BLaER1 treated with 17β-estradiol and CSF1 and Interleukin-3, amounts not matched to agents 10 nM and 100 nM (cell line): Measurements from ENCODE around the gene CSNK1D.

Source experiments
- H3K27ac ChIP-seq, 11 experiments: shearing (Covaris generic); formaldehyde crosslinking; 2 replicates each; pipeline ENCODE4 v1.8.1; 2022
- H3K27me3 ChIP-seq, 11 experiments: shearing (Covaris generic); formaldehyde crosslinking; 2 replicates each; pipeline ENCODE4 v1.8.1; 2022
- H3K36me3 ChIP-seq, 11 experiments: shearing (Covaris generic); formaldehyde crosslinking; 2 replicates each; pipeline ENCODE4 v1.8.1; 2022
- H3K4me1 ChIP-seq, 10 experiments: shearing (Covaris generic); formaldehyde crosslinking; 2 replicates each; pipeline ENCODE4 v1.8.1; 2022
- H3K4me2 ChIP-seq, 11 experiments: shearing (Covaris generic); formaldehyde crosslinking; 2 replicates each; pipeline ENCODE4 v1.8.1; 2022
- H3K4me3 ChIP-seq, 10 experiments: shearing (Covaris generic); formaldehyde crosslinking; 2 replicates each; pipeline ENCODE4 v1.8.1; 2022
- H3K9ac ChIP-seq, 11 experiments: shearing (Covaris generic); formaldehyde crosslinking; 2 replicates each; pipeline ENCODE4 v1.8.1; 2022
- H3K9me3 ChIP-seq, 11 experiments: shearing (Covaris generic); formaldehyde crosslinking; replicated peaks in 1 of 11; 2 replicates each; pipeline ENCODE4 v1.8.1; 2022
- H4K20me1 ChIP-seq, 11 experiments: shearing (Covaris generic); formaldehyde crosslinking; 2 replicates each; pipeline ENCODE4 v1.8.1; 2022
- Cebpa-rat ChIP-seq, 11 experiments: shearing (Covaris generic); IDR thresholded peaks; 2 replicates each; pipeline ENCODE4 v1.8.1; 2022

Gene CSNK1D

GRCh38 chr17:82239401-82239925 lies 34.0 kb downstream of the CSNK1D start:
- Histone ChIP-seq H3K36me3 (peaks cover 30 to 85% (median 68%) of the 10 kb centered on the region in 11 experiments), H3K9ac (peak overlapping the region in 9 of 11 experiments; percentile 28 to 68 (median 47); a peak in 13 of 22 replicates), H3K27ac (peak overlapping the region in 3 of 11 experiments; percentile 7 to 25 (median 21); a peak in 4 of 22 replicates), H3K9me3 (no peaks in the 10 kb centered on the region), H3K4me2 (peak overlapping the region; percentile 72 to 100 (median 97)), H4K20me1 (peaks cover 99 to 100% (median 100%) of the 10 kb centered on the region in 11 experiments), H3K4me1 (peaks cover 81 to 96% (median 90%) of the 10 kb centered on the region in 10 experiments), H3K4me3 (no peak overlapping the region; a peak in 2 of 20 replicates), H3K27me3 (no peaks in the 10 kb centered on the region)
- TF ChIP-seq Cebpa-rat (IDR thresholded peaks at IDR 0.05), result no peak

GRCh38 chr17:82238472-82239201 lies 34.9 kb downstream of the CSNK1D start:
- peak overlapping the region in 9 of 11 experiments; percentile 23 to 77 (median 53); a peak in 16 of 22 replicates for H3K27ac ChIP-seq
- peak overlapping the region; percentile 23 to 74 (median 61); a peak in 20 of 22 replicates for H3K9ac ChIP-seq
- H3K4me3 ChIP-seq, result peak overlapping the region; percentile 9 to 99 (median 38); a peak in 17 of 20 replicates
- no peaks in the 10 kb centered on the region for H3K9me3 ChIP-seq
- H3K4me2 ChIP-seq, result peak overlapping the region; percentile 87 to 100 (median 97)
- H3K36me3 ChIP-seq, result peaks cover 22 to 83% (median 60%) of the 10 kb centered on the region in 11 experiments
- peaks cover 90 to 100% (median 98%) of the 10 kb centered on the region in 10 experiments for H3K4me1 ChIP-seq
- no peaks in the 10 kb centered on the region for H3K27me3 ChIP-seq
- H4K20me1 ChIP-seq, result peaks cover 98 to 100% (median 100%) of the 10 kb centered on the region in 11 experiments
- TF ChIP-seq Cebpa-rat (IDR thresholded peaks at IDR 0.05), result no peak

GRCh38 chr17:82237746-82238471 lies 35.6 kb downstream of the CSNK1D start:
- peaks cover 96 to 100% (median 99%) of the 10 kb centered on the region in 10 experiments for H3K4me1 ChIP-seq
- H3K9ac ChIP-seq, result peak overlapping the region; percentile 23 to 74 (median 61); a peak in 20 of 22 replicates
- H4K20me1 ChIP-seq, result peaks cover 98 to 100% (median 100%) of the 10 kb centered on the region in 11 experiments
- peak overlapping the region in 9 of 11 experiments; percentile 23 to 77 (median 53); a peak in 16 of 22 replicates for H3K27ac ChIP-seq
- peak overlapping the region; percentile 9 to 99 (median 38); a peak in 18 of 20 replicates for H3K4me3 ChIP-seq
- H3K4me2 ChIP-seq, result peak overlapping the region; percentile 87 to 100 (median 97)
- peaks cover 15 to 83% (median 52%) of the 10 kb centered on the region in 11 experiments for H3K36me3 ChIP-seq
- no peaks in the 10 kb centered on the region for H3K9me3 ChIP-seq
- no peaks in the 10 kb centered on the region for H3K27me3 ChIP-seq
- TF ChIP-seq Cebpa-rat (IDR thresholded peaks at IDR 0.05), result no peak

GRCh38 chr17:82237083-82237745 lies 36.3 kb downstream of the CSNK1D start:
- Histone ChIP-seq H4K20me1 (peaks cover 94 to 100% (median 99%) of the 10 kb centered on the region in 11 experiments), H3K36me3 (peaks cover 8 to 79% (median 45%) of the 10 kb centered on the region in 11 experiments), H3K9ac (peak overlapping the region; percentile 4 to 74 (median 65); a peak in 19 of 22 replicates), H3K9me3 (no peaks in the 10 kb centered on the region), H3K4me1 (peaks cover 97 to 100% (median 99%) of the 10 kb centered on the region in 10 experiments), H3K27me3 (no peaks in the 10 kb centered on the region), H3K4me3 (peak overlapping the region in 8 of 10 experiments; percentile 14 to 99 (median 42); a peak in 12 of 20 replicates), H3K27ac (peak overlapping the region in 9 of 11 experiments; percentile 2 to 77 (median 50); a peak in 15 of 22 replicates), H3K4me2 (peak overlapping the region; percentile 87 to 100 (median 97))
- TF ChIP-seq Cebpa-rat (IDR thresholded peaks at IDR 0.05), result no peak

- Histone ChIP-seq H3K36me3 (peaks cover 6 to 84% (median 44%) of the 10 kb centered on the region in 11 experiments; a peak in 21 of 22 replicates), H3K9ac (peak overlapping the region; percentile 41 to 74 (median 66); a peak in 21 of 22 replicates), H4K20me1 (peaks cover 85 to 100% (median 99%) of the 10 kb centered on the region in 11 experiments), H3K9me3 (no peaks in the 10 kb centered on the region), H3K27me3 (no peaks in the 10 kb centered on the region), H3K4me2 (peak overlapping the region; percentile 87 to 100 (median 97)), H3K4me3 (peak overlapping the region in 9 of 10 experiments; percentile 15 to 99 (median 29); a peak in 11 of 20 replicates), H3K4me1 (peaks cover 93 to 100% (median 99%) of the 10 kb centered on the region in 10 experiments), H3K27ac (peak overlapping the region in 8 of 11 experiments; percentile 23 to 80 (median 61); a peak in 13 of 22 replicates)
- TF ChIP-seq Cebpa-rat (IDR thresholded peaks at IDR 0.05), result no peak
These were observed 37.1 kb downstream of the CSNK1D start for GRCh38 chr17:82236142-82236971.

- no peak for TF ChIP-seq Cebpa-rat (IDR thresholded peaks at IDR 0.05)
- H3K4me1 ChIP-seq, result peaks cover 87 to 100% (median 97%) of the 10 kb centered on the region in 10 experiments
- no peaks in the 10 kb centered on the region for H3K27me3 ChIP-seq
- peak overlapping the region; percentile 41 to 74 (median 66); a peak in 21 of 22 replicates for H3K9ac ChIP-seq
- peaks cover 6 to 85% (median 39%) of the 10 kb centered on the region in 11 experiments; a peak in 21 of 22 replicates for H3K36me3 ChIP-seq
- no peaks in the 10 kb centered on the region for H3K9me3 ChIP-seq
- H4K20me1 ChIP-seq, result peaks cover 79 to 99% (median 96%) of the 10 kb centered on the region in 11 experiments
- H3K4me2 ChIP-seq, result peak overlapping the region; percentile 87 to 100 (median 97)
- peak overlapping the region in 5 of 11 experiments; percentile 53 to 80 (median 77); a peak in 11 of 22 replicates for H3K27ac ChIP-seq
- H3K4me3 ChIP-seq, result peak overlapping the region in 8 of 10 experiments; percentile 4 to 99 (median 40); a peak in 8 of 20 replicates
These were observed 37.7 kb downstream of the CSNK1D start for GRCh38 chr17:82235775-82236141.
